NCI-H446 (cell line): ENCODE measurements around the gene RAB23.
A peak's percentile ranks its signal among the peaks of the same experiment; 100 is the strongest.
"Not testable (repeated sequence)": the region's sequence is repeated elsewhere in the genome, so short reads cannot be mapped to it uniquely, and the experiment has no call there.

Experiments
- DNase-seq, 2 experiments: peaks; one replicate each; lab custom pipeline; 2025; lab: John Stamatoyannopoulos, UW

Gene RAB23

GRCh38 chr6:57243526-57243925, 21.4 kb upstream of the RAB23 start:
- DNase-seq = not testable (repeated sequence)

- no peak for DNase-seq
Measured at GRCh38 chr6:57242505-57242904, 20.4 kb upstream of the RAB23 start.

GRCh38 chr6:57226221-57226620, 4.1 kb upstream of the RAB23 start:
- DNase-seq = no peak

- DNase-seq = no peak
Measured at GRCh38 chr6:57224769-57225515, 2.8 kb upstream of the RAB23 start.

GRCh38 chr6:57222743-57223077, 603 bp upstream of the RAB23 start:
- no peak for DNase-seq

GRCh38 chr6:57221191-57221935, 744 bp downstream of the RAB23 start:
- peak; percentile 20 to 47 for DNase-seq

GRCh38 chr6:57220083-57220703, 1.9 kb downstream of the RAB23 start:
- DNase-seq = no peak

- no peak for DNase-seq
Measured at GRCh38 chr6:57217270-57217669, 4.8 kb downstream of the RAB23 start.

- DNase-seq = no peak
Measured at GRCh38 chr6:57216235-57217101, 5.6 kb downstream of the RAB23 start.

GRCh38 chr6:57215260-57215659, 6.8 kb downstream of the RAB23 start:
- no peak for DNase-seq

- no peak for DNase-seq
Measured at GRCh38 chr6:57210060-57210459, 12.0 kb downstream of the RAB23 start.

- DNase-seq = no peak
Measured at GRCh38 chr6:57209030-57209429, 13.1 kb downstream of the RAB23 start.

GRCh38 chr6:57207872-57208271, 14.2 kb downstream of the RAB23 start:
- DNase-seq = no peak

- no peak for DNase-seq
Measured at GRCh38 chr6:57207141-57207540, 15.0 kb downstream of the RAB23 start.

GRCh38 chr6:57205550-57206328, 16.4 kb downstream of the RAB23 start:
- no peak for DNase-seq

- no peak for DNase-seq
Measured at GRCh38 chr6:57201718-57202117, 20.4 kb downstream of the RAB23 start.

- no peak for DNase-seq
Measured at GRCh38 chr6:57198926-57199636, 23.0 kb downstream of the RAB23 start.

- DNase-seq = peak in 1 of 2 experiments; percentile 26
Measured at GRCh38 chr6:57195457-57195856, 26.6 kb downstream of the RAB23 start.

GRCh38 chr6:57193177-57193576, 28.9 kb downstream of the RAB23 start:
- no peak for DNase-seq

GRCh38 chr6:57190140-57190539, 32.0 kb downstream of the RAB23 start:
- peak in 1 of 2 experiments; percentile 35 for DNase-seq

- DNase-seq = no peak
Measured at GRCh38 chr6:57183336-57183735, 38.8 kb downstream of the RAB23 start.
